ENCODE data around the gene EPHA1.

GRCh38 chr7:143391462-143392404, 16.9 kb downstream of the EPHA1 start:
- TF ChIP-seq RAD21 (IDR thresholded peaks at IDR 0.05; ENCODE audit: low read depth) (no peak), CREB1 (IDR thresholded peaks at IDR 0.05; ENCODE audit: low read depth) (no peak), ZBTB7A (IDR thresholded peaks at IDR 0.05; ENCODE audit: low read depth) (no peak), NFIC (IDR thresholded peaks at IDR 0.05) (no peak), TAF1 (IDR thresholded peaks at IDR 0.05; ENCODE audit: low read depth) (no peak), YY1 (IDR thresholded peaks at IDR 0.05; ENCODE audit: low read depth) (no peak), TEAD4 (IDR thresholded peaks at IDR 0.05) (no peak), EGR1 (IDR thresholded peaks at IDR 0.05) (no peak), CEBPB (IDR thresholded peaks at IDR 0.05) (no peak)
- TF ChIP-seq, protein P1, sequence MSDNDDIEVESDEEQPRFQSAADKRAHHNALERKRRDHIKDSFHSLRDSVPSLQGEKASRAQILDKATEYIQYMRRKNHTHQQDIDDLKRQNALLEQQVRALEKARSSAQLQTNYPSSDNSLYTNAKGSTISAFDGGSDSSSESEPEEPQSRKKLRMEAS (IDR thresholded peaks at IDR 0.05) = no peak

Data from Ishikawa (cell line).